ENCODE results near the gene LENG8.
"Not testable (repeated sequence)": the region's sequence is repeated elsewhere in the genome, so short reads cannot be mapped to it uniquely, and the experiment has no call there.

GRCh38 chr19:54466110-54466480, 17.1 kb downstream of the LENG8 start:
- not testable (repeated sequence) for TF ChIP-seq CTCF, POLR2A (IDR thresholded peaks at IDR 0.05)

All from Peyer's patch (tissue), 4 donors.